Adrenal gland (tissue), 12 donors: ENCODE measurements around the gene HM13. TPM values are rescaled to one million over a fixed set of nuclear protein-coding genes. Genes with fewer than 3 reads are reported as not detected.

ENCODE experiments used
- DNase-seq, 7 donors: peaks; one replicate each; pipeline ENCODE4 v3.0.0-alpha.2; 2019 to 2020
- H3K27ac ChIP-seq, 5 donors: fragments of 200-600 bp; sonication (generic) in 4 of 5; 1 replicate in 3 of 5; 2 replicates in 2 of 5; pipeline versions ENCODE4 v1.5.1 to v1.8.0; 2016 to 2020; ENCODE audit warnings: mild to moderate bottlenecking in 1 of 5
- H3K27me3 ChIP-seq: fragments of 200-600 bp; 2 replicates; pipeline ENCODE4 v1.8.0; 2021
- H3K36me3 ChIP-seq, 2 donors: fragments of 200-600 bp; replicated peaks in 1 of 2; 1 replicate in 1 of 2; 2 replicates in 1 of 2; pipeline versions ENCODE4 v1.5.1 to v1.8.0; 2018 to 2022
- H3K4me1 ChIP-seq, 2 donors: fragments of 200-600 bp; replicated peaks in 1 of 2; 1 replicate in 1 of 2; 2 replicates in 1 of 2; pipeline versions ENCODE4 v1.5.1 to v1.8.0; 2018 to 2021
- H3K4me3 ChIP-seq, 4 donors: fragments of 200-600 bp; sonication (generic) in 3 of 4; one replicate each; pipeline ENCODE4 v1.5.1; 2016 to 2018
- H3K9me3 ChIP-seq, 3 donors: fragments of 200-600 bp; sonication (generic) in 1 of 3; replicated peaks in 1 of 3; 1 replicate in 2 of 3; 2 replicates in 1 of 3; pipeline versions ENCODE4 v1.5.1 to v1.8.0; 2016 to 2021
- CTCF ChIP-seq, 6 experiments: fragments of 450-650 bp in 4 of 6; fragments of 200-600 bp in 2 of 6; sonication (generic) in 1 of 6; IDR thresholded peaks; 1 replicate in 5 of 6; 2 replicates in 1 of 6; pipeline versions ENCODE4 v1.5.1 to v1.8.0; 2016 to 2021; ENCODE audit warnings: antibody characterized with exemption in 6 of 6, mild to moderate bottlenecking in 2 of 6, moderate library complexity in 1 of 6
- POLR2A ChIP-seq, 2 donors: fragments of 450-650 bp; IDR thresholded peaks; one replicate each; pipeline ENCODE4 v1.6.1; 2017; ENCODE audit warnings: antibody characterized with exemption in 2 of 2, mild to moderate bottlenecking in 2 of 2, moderate library complexity in 1 of 2
- WGBS, 4 donors: extraction: QIAGEN DNeasy Blood & Tissue Kit in 2 of 4; methylation state at CpG; one replicate each; pipeline versions ENCODE4 v1.1.5 to v1.1.7; 2013 to 2017; 5-methylcytosine and 5-hydroxymethylcytosine counted together
- intact Hi-C, 2 donors: fragments of 100-400 bp; cut with DNase I; formaldehyde crosslinking; loops; one replicate each; pipeline versions ENCODE4 v1.14.1 to v1.15.0; 2022 to 2023
- polyA plus RNA-seq, 3 donors: library from polyadenylated mRNA; stranded (reverse); fragments of 200-250 nt in 2 of 3; fragments of 350-450 nt in 1 of 3; fragmentation: Illumina TruSeq in 1 of 3; extraction: RNeasy Lipid Tissue Mini Kit (QIAGEN cat#74804) in 1 of 3; gene quantifications; one replicate each; pipeline ENCODE4 v1.2.3, GENCODE V29; 2013 to 2014
- total RNA-seq, 9 donors: library from RNA; depleted of rRNA in 4 of 9; stranded (reverse); fragments of >200 nt in 4 of 9; fragments of 120-200 nt in 1 of 9; fragmentation: NEBNext Ultra II Directional in 1 of 9; extraction: Animal tissue kit (Norgen Biotek cat#: 25700) in 1 of 9; gene quantifications; one replicate each; pipeline versions ENCODE4 v1.1.0 to v1.2.4, GENCODE V29; 2013 to 2023
- donor health status: healthy with polysubstance abuse.
- donor health status: Bipolar disorder and iron deficiency.
- donor health status: DM: yes; HTN: yes; CAD: no.
- donor health status: DM: no; HTN: no; CAD: no.
- donor health status: DM: no; HTN: no; CAD: no.
- donor health status: DM: yes; HTN: yes; CAD: no.

Gene HM13
- total and polyA plus RNA-seq, 12 donors, result 48.5 to 356 (median 157) TPM

- no peak for DNase-seq
- Histone ChIP-seq H3K4me1 (peaks cover 7 to 8% of the 10 kb centered on the region in 2 donors), H3K9me3 (no peaks in the 10 kb centered on the region), H3K27ac (peak overlapping the region in 1 of 5 donors; percentile 80), H3K36me3 (no peaks in the 10 kb centered on the region), H3K27me3 (no peaks in the 10 kb centered on the region), H3K4me3 (no peak overlapping the region)
- no peak for TF ChIP-seq POLR2A (IDR thresholded peaks at IDR 0.05)
- TF ChIP-seq CTCF (IDR thresholded peaks at IDR 0.05), result no peak
- intact Hi-C loops, result no loop called here
- WGBS, 4 donors, result 81 to 86% (median 85%) methylated on average over 6 to 11 of the region's 11 CpGs
Measured at GRCh38 chr20:31593221-31594001, 79.2 kb downstream of the HM13 start.

- WGBS, 4 donors, result 89 to 93% (median 90%) methylated on average over 13 of the region's 13 CpGs
- DNase-seq, result no peak
- Histone ChIP-seq H3K4me3 (no peak overlapping the region), H3K4me1 (peaks cover 7 to 8% of the 10 kb centered on the region in 2 donors), H3K9me3 (no peaks in the 10 kb centered on the region), H3K27me3 (no peaks in the 10 kb centered on the region), H3K36me3 (no peaks in the 10 kb centered on the region), H3K27ac (peak overlapping the region in 1 of 5 donors; percentile 80)
- TF ChIP-seq CTCF (IDR thresholded peaks at IDR 0.05) (no peak), POLR2A (IDR thresholded peaks at IDR 0.05) (no peak)
- intact Hi-C loops, result no loop called here
Measured at GRCh38 chr20:31594002-31594557, 79.8 kb downstream of the HM13 start.

GRCh38 chr20:31594558-31595379, 80.5 kb downstream of the HM13 start:
- Histone ChIP-seq H3K36me3 (no peaks in the 10 kb centered on the region), H3K27ac (peak overlapping the region in 3 of 5 donors; percentile 35 to 80 (median 73)), H3K4me1 (peaks cover 7 to 8% of the 10 kb centered on the region in 2 donors), H3K9me3 (no peaks in the 10 kb centered on the region), H3K4me3 (no peak overlapping the region), H3K27me3 (no peaks in the 10 kb centered on the region)
- WGBS, 4 donors, result 80 to 88% (median 85%) methylated on average over 8 to 11 of the region's 11 CpGs
- no peak for TF ChIP-seq CTCF (IDR thresholded peaks at IDR 0.05)
- peak in 1 of 2 donors; percentile 21 for TF ChIP-seq POLR2A (IDR thresholded peaks at IDR 0.05)
- peak in 1 of 7 donors; percentile 53 for DNase-seq
- intact Hi-C loops, result no loop called here

GRCh38 chr20:31595380-31595653, 81.1 kb downstream of the HM13 start:
- Histone ChIP-seq H3K27ac (peak overlapping the region in 4 of 5 donors; percentile 34 to 80 (median 54)), H3K36me3 (no peaks in the 10 kb centered on the region), H3K4me1 (peaks cover 7 to 8% of the 10 kb centered on the region in 2 donors), H3K27me3 (no peaks in the 10 kb centered on the region), H3K4me3 (no peak overlapping the region), H3K9me3 (no peaks in the 10 kb centered on the region)
- DNase-seq, result no peak
- 73 to 89% (median 78%) methylated on average over 3 of the region's 3 CpGs for WGBS, 4 donors
- intact Hi-C loops, result no loop called here
- no peak for TF ChIP-seq CTCF (IDR thresholded peaks at IDR 0.05)
